Endothelial cell (in vitro differentiated cells): Measurements from ENCODE around the gene NRM. TPM values are rescaled to one million over a fixed set of nuclear protein-coding genes. Genes with fewer than 3 reads are reported as not detected.
"Not testable (repeated sequence)": the region's sequence is repeated elsewhere in the genome, so short reads cannot be mapped to it uniquely, and the experiment has no call there.

Experiments used
- DNase-seq: peaks from one replicate; pipeline ENCODE4 v3.0.0; 2021; ENCODE audit warnings: low spot score
- H3K27ac Mint-ChIP-seq: one replicate; pipeline ENCODE4 v1.8.0; 2021; ENCODE audit warnings: mixed read lengths, inconsistent platforms; ENCODE audit not compliant: unreplicated experiment
- H3K27me3 Mint-ChIP-seq: one replicate; pipeline ENCODE4 v1.8.0; 2021; ENCODE audit warnings: mild to moderate bottlenecking, moderate library complexity, mixed read lengths, inconsistent platforms; ENCODE audit not compliant: unreplicated experiment
- H3K36me3 Mint-ChIP-seq: one replicate; pipeline ENCODE4 v1.8.0; 2021; ENCODE audit warnings: mild to moderate bottlenecking, low read depth, mixed read lengths, inconsistent platforms; ENCODE audit not compliant: unreplicated experiment
- H3K4me1 Mint-ChIP-seq: one replicate; pipeline ENCODE4 v1.8.0; 2021; ENCODE audit warnings: mild to moderate bottlenecking, mixed read lengths, inconsistent platforms; ENCODE audit not compliant: unreplicated experiment
- H3K4me3 Mint-ChIP-seq: one replicate; pipeline ENCODE4 v1.8.0; 2021; ENCODE audit warnings: mild to moderate bottlenecking, mixed read lengths, inconsistent platforms; ENCODE audit not compliant: unreplicated experiment
- H3K9me3 Mint-ChIP-seq: one replicate; pipeline ENCODE4 v1.8.0; 2021; ENCODE audit warnings: mixed read lengths, inconsistent platforms; ENCODE audit not compliant: unreplicated experiment
- CTCF ChIP-seq: fragments of 200-600 bp; sonication (generic); IDR thresholded peaks from one replicate; pipeline ENCODE4 v1.5.0; 2021; ENCODE audit warnings: antibody characterized with exemption; ENCODE audit not compliant: unreplicated experiment
- total RNA-seq: library from RNA; stranded (reverse); fragmentation: NEBNext Ultra II Directional; extraction: Animal tissue kit (Norgen Biotek cat#: 25700); gene quantifications from one replicate; pipeline ENCODE4 v1.2.1, GENCODE V29; 2021; ENCODE audit not compliant: unreplicated experiment

Gene NRM
- total RNA-seq, 1 donor from 2014 or later, result 26.0 TPM

GRCh38 chr6:30721198-30722024, 30.6 kb upstream of the NRM start:
- peak overlapping the region; percentile 98 for H3K27ac Mint-ChIP-seq
- TF ChIP-seq CTCF, result peak; percentile 34
- H3K9me3 Mint-ChIP-seq, result no peaks in the 10 kb centered on the region
- peaks cover 54% of the 10 kb centered on the region for H3K36me3 Mint-ChIP-seq
- H3K4me1 Mint-ChIP-seq, result peaks cover 55% of the 10 kb centered on the region
- H3K4me3 Mint-ChIP-seq, result peak overlapping the region; percentile 99
- peak; percentile 95 for DNase-seq
- H3K27me3 Mint-ChIP-seq, result peaks cover 22% of the 10 kb centered on the region

- TF ChIP-seq CTCF, result no peak
- Mint-ChIP-seq H3K36me3 (peaks cover 54% of the 10 kb centered on the region), H3K4me1 (peaks cover 56% of the 10 kb centered on the region), H3K27ac (peak overlapping the region; percentile 98), H3K27me3 (peaks cover 22% of the 10 kb centered on the region), H3K9me3 (no peaks in the 10 kb centered on the region), H3K4me3 (peak overlapping the region; percentile 99)
- peak; percentile 56 for DNase-seq
Observed at GRCh38 chr6:30720738-30721197, 30.0 kb upstream of the NRM start.

- DNase-seq, result peak; percentile 96
- Mint-ChIP-seq H3K4me1 (peaks cover 53% of the 10 kb centered on the region), H3K9me3 (no peaks in the 10 kb centered on the region), H3K4me3 (peak within 1 kb of the TSS; percentile 99), H3K36me3 (peaks cover 51% of the 10 kb centered on the region), H3K27ac (peak within 1 kb of the TSS; percentile 98), H3K27me3 (peaks cover 18% of the 10 kb centered on the region)
- no peak for TF ChIP-seq CTCF
Observed at GRCh38 chr6:30719791-30720737, 29.3 kb upstream of the NRM start, which contains the start of gene TUBB. TSS of gene TUBB (plus strand) at chr6:30720352. CDS start at chr6:30720507, 155 bp downstream.

- H3K27ac Mint-ChIP-seq, result peak overlapping the region; percentile 98
- no peak for TF ChIP-seq CTCF
Observed at GRCh38 chr6:30719356-30719755, 28.6 kb upstream of the NRM start.

GRCh38 chr6:30717845-30718720, 27.3 kb upstream of the NRM start:
- peak overlapping the region; percentile 99 for H3K27ac Mint-ChIP-seq
- H3K36me3 Mint-ChIP-seq, result peaks cover 44% of the 10 kb centered on the region
- not testable (repeated sequence) for DNase-seq, H3K27me3 Mint-ChIP-seq, H3K9me3 Mint-ChIP-seq
- peaks cover 35% of the 10 kb centered on the region for H3K4me1 Mint-ChIP-seq
- H3K4me3 Mint-ChIP-seq, result peak overlapping the region; percentile 99

More at GRCh38 chr6:30719356-30719755, 28.6 kb upstream of the NRM start:
- H3K4me3 Mint-ChIP-seq, result peak overlapping the region; percentile 99
- no peak for DNase-seq
- peaks cover 48% of the 10 kb centered on the region for H3K36me3 Mint-ChIP-seq
- peaks cover 48% of the 10 kb centered on the region for H3K4me1 Mint-ChIP-seq
- no peaks in the 10 kb centered on the region for H3K9me3 Mint-ChIP-seq
- peaks cover 16% of the 10 kb centered on the region for H3K27me3 Mint-ChIP-seq
